ENCODE results near the gene ZNF157.

ZNF157 gene

DNA sequence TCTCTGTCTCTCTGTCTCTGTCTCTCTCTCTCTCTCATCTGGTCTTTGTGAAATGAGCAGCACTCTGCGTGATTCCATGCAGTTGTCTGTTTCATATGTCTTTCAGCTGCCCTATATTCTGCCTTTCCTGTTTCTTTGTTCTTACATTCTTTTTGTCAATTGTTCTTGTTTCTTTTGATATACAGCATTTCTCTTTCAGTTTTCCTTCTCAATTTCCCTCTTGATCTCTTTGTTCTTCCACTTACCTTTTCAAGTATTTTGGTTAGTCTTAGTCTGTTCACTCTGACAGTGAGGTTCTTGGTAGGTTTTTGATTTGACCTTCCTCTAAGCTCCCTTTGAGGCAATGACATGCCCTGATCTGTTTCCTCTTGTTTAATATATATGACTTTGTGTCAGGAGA is 20.4 kb downstream of the ZNF157 start (continued):
- TF ChIP-seq, protein P1, sequence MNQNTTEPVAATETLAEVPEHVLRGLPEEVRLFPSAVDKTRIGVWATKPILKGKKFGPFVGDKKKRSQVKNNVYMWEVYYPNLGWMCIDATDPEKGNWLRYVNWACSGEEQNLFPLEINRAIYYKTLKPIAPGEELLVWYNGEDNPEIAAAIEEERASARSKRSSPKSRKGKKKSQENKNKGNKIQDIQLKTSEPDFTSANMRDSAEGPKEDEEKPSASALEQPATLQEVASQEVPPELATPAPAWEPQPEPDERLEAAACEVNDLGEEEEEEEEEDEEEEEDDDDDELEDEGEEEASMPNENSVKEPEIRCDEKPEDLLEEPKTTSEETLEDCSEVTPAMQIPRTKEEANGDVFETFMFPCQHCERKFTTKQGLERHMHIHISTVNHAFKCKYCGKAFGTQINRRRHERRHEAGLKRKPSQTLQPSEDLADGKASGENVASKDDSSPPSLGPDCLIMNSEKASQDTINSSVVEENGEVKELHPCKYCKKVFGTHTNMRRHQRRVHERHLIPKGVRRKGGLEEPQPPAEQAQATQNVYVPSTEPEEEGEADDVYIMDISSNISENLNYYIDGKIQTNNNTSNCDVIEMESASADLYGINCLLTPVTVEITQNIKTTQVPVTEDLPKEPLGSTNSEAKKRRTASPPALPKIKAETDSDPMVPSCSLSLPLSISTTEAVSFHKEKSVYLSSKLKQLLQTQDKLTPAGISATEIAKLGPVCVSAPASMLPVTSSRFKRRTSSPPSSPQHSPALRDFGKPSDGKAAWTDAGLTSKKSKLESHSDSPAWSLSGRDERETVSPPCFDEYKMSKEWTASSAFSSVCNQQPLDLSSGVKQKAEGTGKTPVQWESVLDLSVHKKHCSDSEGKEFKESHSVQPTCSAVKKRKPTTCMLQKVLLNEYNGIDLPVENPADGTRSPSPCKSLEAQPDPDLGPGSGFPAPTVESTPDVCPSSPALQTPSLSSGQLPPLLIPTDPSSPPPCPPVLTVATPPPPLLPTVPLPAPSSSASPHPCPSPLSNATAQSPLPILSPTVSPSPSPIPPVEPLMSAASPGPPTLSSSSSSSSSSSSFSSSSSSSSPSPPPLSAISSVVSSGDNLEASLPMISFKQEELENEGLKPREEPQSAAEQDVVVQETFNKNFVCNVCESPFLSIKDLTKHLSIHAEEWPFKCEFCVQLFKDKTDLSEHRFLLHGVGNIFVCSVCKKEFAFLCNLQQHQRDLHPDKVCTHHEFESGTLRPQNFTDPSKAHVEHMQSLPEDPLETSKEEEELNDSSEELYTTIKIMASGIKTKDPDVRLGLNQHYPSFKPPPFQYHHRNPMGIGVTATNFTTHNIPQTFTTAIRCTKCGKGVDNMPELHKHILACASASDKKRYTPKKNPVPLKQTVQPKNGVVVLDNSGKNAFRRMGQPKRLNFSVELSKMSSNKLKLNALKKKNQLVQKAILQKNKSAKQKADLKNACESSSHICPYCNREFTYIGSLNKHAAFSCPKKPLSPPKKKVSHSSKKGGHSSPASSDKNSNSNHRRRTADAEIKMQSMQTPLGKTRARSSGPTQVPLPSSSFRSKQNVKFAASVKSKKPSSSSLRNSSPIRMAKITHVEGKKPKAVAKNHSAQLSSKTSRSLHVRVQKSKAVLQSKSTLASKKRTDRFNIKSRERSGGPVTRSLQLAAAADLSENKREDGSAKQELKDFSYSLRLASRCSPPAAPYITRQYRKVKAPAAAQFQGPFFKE (tag by site-specific recombination; IDR thresholded peaks at IDR 0.05; ENCODE audit: borderline replicate concordance) = no peak
- TF ChIP-seq OSR2 (tag by site-specific recombination; IDR thresholded peaks at IDR 0.05) (no peak), ZNF561 (tag by site-specific recombination; IDR thresholded peaks at IDR 0.05; ENCODE audit: borderline replicate concordance) (no peak)

DNA sequence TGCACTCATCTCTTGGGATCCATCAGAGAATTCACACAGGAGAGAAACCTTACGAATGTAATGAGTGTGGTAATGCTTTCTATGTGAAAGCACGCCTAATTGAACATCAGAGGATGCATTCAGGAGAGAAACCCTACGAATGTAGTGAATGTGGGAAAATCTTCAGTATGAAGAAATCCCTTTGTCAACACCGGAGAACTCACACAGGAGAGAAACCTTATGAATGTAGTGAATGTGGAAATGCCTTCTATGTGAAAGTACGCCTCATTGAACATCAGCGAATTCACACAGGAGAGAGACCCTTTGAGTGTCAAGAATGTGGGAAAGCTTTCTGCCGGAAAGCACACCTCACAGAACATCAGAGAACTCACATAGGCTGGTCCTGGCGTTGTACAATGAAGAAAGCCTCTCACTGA is 42.8 kb downstream of the ZNF157 start:
- H3K4me3 ChIP-seq (ENCODE audit: low read depth, low read length) = no peak overlapping the region
- CTCF ChIA-PET = no interaction called here
- no peak overlapping the region for H3K27ac ChIP-seq (ENCODE audit: extremely low read depth, low read depth, low read length)
- POLR2A ChIA-PET = interaction anchor here (0.6 kb wide), 1 partner anchor 101 kb away, joined by 4 read pairs; no protein-coding TSS in a partner anchor
- H3K9me3 ChIP-seq (ENCODE audit: control insufficient read depth, insufficient read depth, low read depth, low read length) = no peaks in the 10 kb centered on the region; the same call in 1 of the 2 replicates
- no peaks in the 10 kb centered on the region for H3K4me1 ChIP-seq (ENCODE audit: control insufficient read depth, insufficient read depth, low read length)
- H3K36me3 ChIP-seq (ENCODE audit: control insufficient read depth in 2 of 2, insufficient read depth in 1 of 2, low read length in 2 of 2) = no peaks in the 10 kb centered on the region
- TF ChIP-seq, protein P2, sequence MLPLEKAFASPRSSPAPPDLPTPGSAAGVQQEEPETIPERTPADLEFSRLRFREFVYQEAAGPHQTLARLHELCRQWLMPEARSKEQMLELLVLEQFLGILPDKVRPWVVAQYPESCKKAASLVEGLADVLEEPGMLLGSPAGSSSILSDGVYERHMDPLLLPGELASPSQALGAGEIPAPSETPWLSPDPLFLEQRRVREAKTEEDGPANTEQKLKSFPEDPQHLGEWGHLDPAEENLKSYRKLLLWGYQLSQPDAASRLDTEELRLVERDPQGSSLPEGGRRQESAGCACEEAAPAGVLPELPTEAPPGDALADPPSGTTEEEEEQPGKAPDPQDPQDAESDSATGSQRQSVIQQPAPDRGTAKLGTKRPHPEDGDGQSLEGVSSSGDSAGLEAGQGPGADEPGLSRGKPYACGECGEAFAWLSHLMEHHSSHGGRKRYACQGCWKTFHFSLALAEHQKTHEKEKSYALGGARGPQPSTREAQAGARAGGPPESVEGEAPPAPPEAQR (tag by site-specific recombination; IDR thresholded peaks at IDR 0.05) = no peak
- TF ChIP-seq, protein P3, sequence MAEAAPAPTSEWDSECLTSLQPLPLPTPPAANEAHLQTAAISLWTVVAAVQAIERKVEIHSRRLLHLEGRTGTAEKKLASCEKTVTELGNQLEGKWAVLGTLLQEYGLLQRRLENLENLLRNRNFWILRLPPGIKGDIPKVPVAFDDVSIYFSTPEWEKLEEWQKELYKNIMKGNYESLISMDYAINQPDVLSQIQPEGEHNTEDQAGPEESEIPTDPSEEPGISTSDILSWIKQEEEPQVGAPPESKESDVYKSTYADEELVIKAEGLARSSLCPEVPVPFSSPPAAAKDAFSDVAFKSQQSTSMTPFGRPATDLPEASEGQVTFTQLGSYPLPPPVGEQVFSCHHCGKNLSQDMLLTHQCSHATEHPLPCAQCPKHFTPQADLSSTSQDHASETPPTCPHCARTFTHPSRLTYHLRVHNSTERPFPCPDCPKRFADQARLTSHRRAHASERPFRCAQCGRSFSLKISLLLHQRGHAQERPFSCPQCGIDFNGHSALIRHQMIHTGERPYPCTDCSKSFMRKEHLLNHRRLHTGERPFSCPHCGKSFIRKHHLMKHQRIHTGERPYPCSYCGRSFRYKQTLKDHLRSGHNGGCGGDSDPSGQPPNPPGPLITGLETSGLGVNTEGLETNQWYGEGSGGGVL (tag by site-specific recombination; IDR thresholded peaks at IDR 0.05) = no peak
- TF ChIP-seq SETDB1 (IDR thresholded peaks at IDR 0.05; ENCODE audit: insufficient read length, low read length) (peak; percentile 99), ZNF274 (IDR thresholded peaks at IDR 0.05; ENCODE audit: low read length) (peak; percentile 72; the same call in 1 of the 2 replicates), ZNF274 (tag by site-specific recombination; IDR thresholded peaks at IDR 0.05; ENCODE audit: borderline replicate concordance) (peak; percentile 95), ZNF404 (tag by site-specific recombination; IDR thresholded peaks at IDR 0.05) (no peak), ZNF24 (tag by site-specific recombination; IDR thresholded peaks at IDR 0.05) (no peak), ZNF211 (tag by site-specific recombination; IDR thresholded peaks at IDR 0.05; ENCODE audit: low read depth) (no peak), ZNF692 (tag by site-specific recombination; IDR thresholded peaks at IDR 0.05) (no peak), ZNF2 (tag by site-specific recombination; IDR thresholded peaks at IDR 0.05) (no peak), TRIM28 (IDR thresholded peaks at IDR 0.05; ENCODE audit: borderline replicate concordance, low read length) (peak; percentile 99), ZNF184 (tag by site-specific recombination; IDR thresholded peaks at IDR 0.05) (no peak), ZNF521 (tag by site-specific recombination; IDR thresholded peaks at IDR 0.05) (no peak), ZNF501 (tag by site-specific recombination; IDR thresholded peaks at IDR 0.05) (no peak), ZNF26 (tag by site-specific recombination; IDR thresholded peaks at IDR 0.05) (no peak), GFI1B (tag by site-specific recombination; IDR thresholded peaks at IDR 0.05) (no peak), ZNF776 (tag by site-specific recombination; IDR thresholded peaks at IDR 0.05; ENCODE audit: borderline replicate concordance) (no peak), ZNF629 (tag by site-specific recombination; IDR thresholded peaks at IDR 0.05) (no peak), ZNF48 (tag by site-specific recombination; IDR thresholded peaks at IDR 0.05) (no peak)
